WTC11 (cell line): ENCODE results near the gene STARD13. TPM values are rescaled to one million over a fixed set of nuclear protein-coding genes. Genes with fewer than 3 reads are reported as not detected.

Experiments
- ATAC-seq: fragments of 200-7000 bp; cut with Tn5 transposase; 2 replicates; pipeline ENCODE4 v1.10.0; 2021; ENCODE audit warnings: mild to moderate bottlenecking, moderate library complexity
- CTCF ChIA-PET: fragments of 300-600 bp; sonication (Branson Sonifier 250); formaldehyde crosslinking; loops from one replicate; lab custom pipeline; 2021; ENCODE audit warnings: antibody characterized with exemption; lab: Charles Lee
- POLR2A ChIA-PET: fragments of 350-600 bp; sonication (Branson Sonifier 250); formaldehyde crosslinking; loops from one replicate; lab custom pipeline; 2021; ENCODE audit warnings: antibody characterized with exemption; lab: Charles Lee
- DNase-seq: peaks from one replicate; pipeline ENCODE4 v3.0.0; 2021; ENCODE audit warnings: low spot score
- H3K27ac Mint-ChIP-seq: 2 replicates; pipeline ENCODE4 v1.8.0; 2021; ENCODE audit warnings: mixed read lengths
- H3K27me3 Mint-ChIP-seq: 2 replicates; pipeline ENCODE4 v1.8.0; 2021; ENCODE audit warnings: low read depth, mild to moderate bottlenecking, moderate library complexity, mixed read lengths
- H3K36me3 Mint-ChIP-seq: 2 replicates; pipeline ENCODE4 v1.8.0; 2021; ENCODE audit warnings: mixed read lengths
- H3K4me1 Mint-ChIP-seq: 2 replicates; pipeline ENCODE4 v1.8.0; 2022; ENCODE audit warnings: mixed read lengths
- H3K4me3 Mint-ChIP-seq: 2 replicates; pipeline ENCODE4 v1.8.0; 2021; ENCODE audit warnings: mild to moderate bottlenecking, moderate library complexity, mixed read lengths
- H3K9me3 Mint-ChIP-seq: 2 replicates; pipeline ENCODE4 v1.8.0; 2021; ENCODE audit warnings: mixed read lengths
- ELF4 ChIP-seq: sonication (generic); formaldehyde crosslinking; IDR thresholded peaks from 2 replicates; pipeline ENCODE4 v1.8.1; 2022; ENCODE audit warnings: low read depth, mild to moderate bottlenecking, moderate library complexity, missing genetic modification reagents
- ESRRA ChIP-seq: sonication (generic); formaldehyde crosslinking; IDR thresholded peaks from 2 replicates; pipeline ENCODE4 v1.8.1; 2022; ENCODE audit warnings: mild to moderate bottlenecking, missing genetic modification reagents, borderline replicate concordance
- FOXK1 ChIP-seq: sonication (generic); formaldehyde crosslinking; IDR thresholded peaks from 2 replicates; pipeline ENCODE4 v1.8.0; 2022; ENCODE audit warnings: mild to moderate bottlenecking, moderate library complexity, missing genetic modification reagents
- GABPB1 ChIP-seq: sonication (generic); formaldehyde crosslinking; IDR thresholded peaks from 2 replicates; pipeline ENCODE4 v1.8.1; 2023; ENCODE audit warnings: mild to moderate bottlenecking, missing genetic modification reagents
- HMGA2 ChIP-seq: fragments of 250-450 bp; sonication (Bioruptor Pico); IDR thresholded peaks from 2 replicates; pipeline ENCODE4 v1.4.0; 2021; ENCODE audit warnings: mild to moderate bottlenecking, moderate library complexity
- JUN ChIP-seq: sonication (generic); formaldehyde crosslinking; IDR thresholded peaks from 2 replicates; pipeline ENCODE4 v1.8.0; 2023; ENCODE audit warnings: mild to moderate bottlenecking, missing genetic modification reagents
- NR2C2 ChIP-seq: sonication (generic); formaldehyde crosslinking; IDR thresholded peaks from 2 replicates; pipeline ENCODE4 v1.8.0; 2022; ENCODE audit warnings: mild to moderate bottlenecking, missing genetic modification reagents
- NR3C1 ChIP-seq: sonication (generic); formaldehyde crosslinking; conservative IDR thresholded peaks from 2 replicates; pipeline ENCODE4 v1.8.1; 2023; ENCODE audit warnings: low read depth, mild to moderate bottlenecking, missing genetic modification reagents
- OVOL2 ChIP-seq: fragments of 250-450 bp; sonication (Bioruptor Pico); IDR thresholded peaks from 2 replicates; pipeline ENCODE4 v1.9.0; 2021; ENCODE audit warnings: mild to moderate bottlenecking, borderline replicate concordance
- PRRX2 ChIP-seq: fragments of 250-450 bp; sonication (Bioruptor Pico); IDR thresholded peaks from 2 replicates; pipeline ENCODE4 v1.8.0; 2021; ENCODE audit warnings: mild to moderate bottlenecking
- TEAD1 ChIP-seq: sonication (generic); formaldehyde crosslinking; IDR thresholded peaks from 2 replicates; pipeline ENCODE4 v1.8.0; 2022; ENCODE audit warnings: mild to moderate bottlenecking, missing genetic modification reagents
- TP53 ChIP-seq: sonication (generic); formaldehyde crosslinking; IDR thresholded peaks from 2 replicates; pipeline ENCODE4 v1.8.1; 2023; ENCODE audit warnings: mild to moderate bottlenecking, missing genetic modification reagents
- ZNF232 ChIP-seq: sonication (generic); formaldehyde crosslinking; IDR thresholded peaks from 2 replicates; pipeline ENCODE4 v1.8.0; 2022; ENCODE audit warnings: mild to moderate bottlenecking, missing genetic modification reagents
- ZNF396 ChIP-seq: fragments of 250-450 bp; sonication (Bioruptor Pico); IDR thresholded peaks from 2 replicates; pipeline ENCODE4 v1.8.0; 2021; ENCODE audit warnings: mild to moderate bottlenecking, moderate library complexity, borderline replicate concordance
- total RNA-seq: library from RNA; stranded (reverse); gene quantifications from 3 replicates; pipeline ENCODE4 v1.2.3, GENCODE V29; 2021
- TF ChIP-seq, protein P1 (sequence below): sonication (generic); formaldehyde crosslinking; IDR thresholded peaks from 2 replicates; pipeline ENCODE4 v1.8.1; 2022; ENCODE audit warnings: mild to moderate bottlenecking, missing genetic modification reagents, moderate library complexity, borderline replicate concordance
- TF ChIP-seq, protein P2 (sequence below): sonication (generic); formaldehyde crosslinking; IDR thresholded peaks from 2 replicates; pipeline ENCODE4 v1.8.1; 2023; ENCODE audit warnings: mild to moderate bottlenecking, moderate library complexity, missing genetic modification reagents
- TF ChIP-seq, protein P3 (sequence below): sonication (generic); formaldehyde crosslinking; IDR thresholded peaks from 2 replicates; pipeline ENCODE4 v1.8.1; 2022; ENCODE audit warnings: low read depth, mild to moderate bottlenecking, moderate library complexity, missing genetic modification reagents, borderline replicate concordance
- TF ChIP-seq, protein P4 (sequence below): sonication (generic); formaldehyde crosslinking; IDR thresholded peaks from 2 replicates; pipeline ENCODE4 v1.8.0; 2023; ENCODE audit warnings: missing genetic modification reagents
- TF ChIP-seq, protein P5 (sequence below): sonication (generic); formaldehyde crosslinking; IDR thresholded peaks from 2 replicates; pipeline ENCODE4 v1.8.1; 2023; ENCODE audit warnings: mild to moderate bottlenecking, missing genetic modification reagents
- TF ChIP-seq, protein P6 (sequence below): sonication (generic); formaldehyde crosslinking; IDR thresholded peaks from 2 replicates; pipeline ENCODE4 v1.8.1; 2022; ENCODE audit warnings: low read depth, missing genetic modification reagents, borderline replicate concordance
- TF ChIP-seq, protein P7 (sequence below): sonication (generic); formaldehyde crosslinking; IDR thresholded peaks from 2 replicates; pipeline ENCODE4 v1.8.1; 2023; ENCODE audit warnings: mild to moderate bottlenecking, missing genetic modification reagents
- TF ChIP-seq, protein P8 (sequence below): fragments of 250-450 bp; sonication (Bioruptor Pico); IDR thresholded peaks from 2 replicates; pipeline ENCODE4 v2.1.2; 2022; ENCODE audit warnings: mild to moderate bottlenecking, moderate library complexity
- TF ChIP-seq, protein P9 (sequence below): sonication (generic); formaldehyde crosslinking; IDR thresholded peaks from 2 replicates; pipeline ENCODE4 v1.8.0; 2022; ENCODE audit warnings: mild to moderate bottlenecking, missing genetic modification reagents

The STARD13 gene
- total RNA-seq, 1 experiment from 2014 or later, result 4.4 TPM

DNA sequence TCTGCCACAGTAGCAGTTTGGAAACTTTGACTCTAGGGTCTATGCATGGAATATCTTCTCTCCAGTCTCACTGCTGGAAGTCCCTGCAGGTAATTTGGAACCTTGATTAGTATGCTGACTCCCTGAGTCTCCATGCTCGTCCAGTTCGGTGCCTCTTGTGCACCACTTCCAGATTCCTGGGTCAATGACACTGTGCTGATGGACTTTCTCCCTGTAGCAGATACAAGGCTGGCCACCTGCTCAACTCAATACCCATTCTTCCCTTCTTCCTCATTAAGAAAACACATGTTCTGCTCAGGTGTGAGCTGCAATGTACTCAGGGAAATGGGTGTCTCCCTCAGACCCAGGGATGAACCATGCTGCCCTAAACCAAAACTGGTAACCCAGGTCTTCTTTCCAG is 170.3 kb downstream of the STARD13 start (continued):
- TF ChIP-seq, protein P1, sequence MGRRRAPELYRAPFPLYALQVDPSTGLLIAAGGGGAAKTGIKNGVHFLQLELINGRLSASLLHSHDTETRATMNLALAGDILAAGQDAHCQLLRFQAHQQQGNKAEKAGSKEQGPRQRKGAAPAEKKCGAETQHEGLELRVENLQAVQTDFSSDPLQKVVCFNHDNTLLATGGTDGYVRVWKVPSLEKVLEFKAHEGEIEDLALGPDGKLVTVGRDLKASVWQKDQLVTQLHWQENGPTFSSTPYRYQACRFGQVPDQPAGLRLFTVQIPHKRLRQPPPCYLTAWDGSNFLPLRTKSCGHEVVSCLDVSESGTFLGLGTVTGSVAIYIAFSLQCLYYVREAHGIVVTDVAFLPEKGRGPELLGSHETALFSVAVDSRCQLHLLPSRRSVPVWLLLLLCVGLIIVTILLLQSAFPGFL, result no peak
- TF ChIP-seq ELF4 (CRISPR knock-in tag) (no peak), ZNF232 (CRISPR knock-in tag) (no peak), PRRX2 (CRISPR knock-in tag) (no peak), NR2C2 (CRISPR knock-in tag) (no peak), GABPB1 (no peak), NR3C1 (CRISPR knock-in tag) (no peak), JUN (CRISPR knock-in tag) (no peak), ESRRA (no peak), ZNF396 (CRISPR knock-in tag) (no peak), TP53 (CRISPR knock-in tag) (no peak), FOXK1 (no peak)
- TF ChIP-seq, protein P2, sequence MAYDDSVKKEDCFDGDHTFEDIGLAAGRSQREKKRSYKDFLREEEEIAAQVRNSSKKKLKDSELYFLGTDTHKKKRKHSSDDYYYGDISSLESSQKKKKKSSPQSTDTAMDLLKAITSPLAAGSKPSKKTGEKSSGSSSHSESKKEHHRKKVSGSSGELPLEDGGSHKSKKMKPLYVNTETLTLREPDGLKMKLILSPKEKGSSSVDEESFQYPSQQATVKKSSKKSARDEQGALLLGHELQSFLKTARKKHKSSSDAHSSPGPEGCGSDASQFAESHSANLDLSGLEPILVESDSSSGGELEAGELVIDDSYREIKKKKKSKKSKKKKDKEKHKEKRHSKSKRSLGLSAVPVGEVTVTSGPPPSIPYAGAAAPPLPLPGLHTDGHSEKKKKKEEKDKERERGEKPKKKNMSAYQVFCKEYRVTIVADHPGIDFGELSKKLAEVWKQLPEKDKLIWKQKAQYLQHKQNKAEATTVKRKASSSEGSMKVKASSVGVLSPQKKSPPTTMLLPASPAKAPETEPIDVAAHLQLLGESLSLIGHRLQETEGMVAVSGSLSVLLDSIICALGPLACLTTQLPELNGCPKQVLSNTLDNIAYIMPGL (CRISPR knock-in tag), result no peak
- TF ChIP-seq, protein P3, sequence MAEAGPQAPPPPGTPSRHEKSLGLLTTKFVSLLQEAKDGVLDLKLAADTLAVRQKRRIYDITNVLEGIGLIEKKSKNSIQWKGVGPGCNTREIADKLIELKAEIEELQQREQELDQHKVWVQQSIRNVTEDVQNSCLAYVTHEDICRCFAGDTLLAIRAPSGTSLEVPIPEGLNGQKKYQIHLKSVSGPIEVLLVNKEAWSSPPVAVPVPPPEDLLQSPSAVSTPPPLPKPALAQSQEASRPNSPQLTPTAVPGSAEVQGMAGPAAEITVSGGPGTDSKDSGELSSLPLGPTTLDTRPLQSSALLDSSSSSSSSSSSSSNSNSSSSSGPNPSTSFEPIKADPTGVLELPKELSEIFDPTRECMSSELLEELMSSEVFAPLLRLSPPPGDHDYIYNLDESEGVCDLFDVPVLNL, result no peak
- TF ChIP-seq, protein P4, sequence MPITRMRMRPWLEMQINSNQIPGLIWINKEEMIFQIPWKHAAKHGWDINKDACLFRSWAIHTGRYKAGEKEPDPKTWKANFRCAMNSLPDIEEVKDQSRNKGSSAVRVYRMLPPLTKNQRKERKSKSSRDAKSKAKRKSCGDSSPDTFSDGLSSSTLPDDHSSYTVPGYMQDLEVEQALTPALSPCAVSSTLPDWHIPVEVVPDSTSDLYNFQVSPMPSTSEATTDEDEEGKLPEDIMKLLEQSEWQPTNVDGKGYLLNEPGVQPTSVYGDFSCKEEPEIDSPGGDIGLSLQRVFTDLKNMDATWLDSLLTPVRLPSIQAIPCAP (CRISPR knock-in tag), result no peak
- TF ChIP-seq, protein P5, sequence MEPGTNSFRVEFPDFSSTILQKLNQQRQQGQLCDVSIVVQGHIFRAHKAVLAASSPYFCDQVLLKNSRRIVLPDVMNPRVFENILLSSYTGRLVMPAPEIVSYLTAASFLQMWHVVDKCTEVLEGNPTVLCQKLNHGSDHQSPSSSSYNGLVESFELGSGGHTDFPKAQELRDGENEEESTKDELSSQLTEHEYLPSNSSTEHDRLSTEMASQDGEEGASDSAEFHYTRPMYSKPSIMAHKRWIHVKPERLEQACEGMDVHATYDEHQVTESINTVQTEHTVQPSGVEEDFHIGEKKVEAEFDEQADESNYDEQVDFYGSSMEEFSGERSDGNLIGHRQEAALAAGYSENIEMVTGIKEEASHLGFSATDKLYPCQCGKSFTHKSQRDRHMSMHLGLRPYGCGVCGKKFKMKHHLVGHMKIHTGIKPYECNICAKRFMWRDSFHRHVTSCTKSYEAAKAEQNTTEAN, result no peak
- TF ChIP-seq, all 79 proteins: peak for 0

DNA sequence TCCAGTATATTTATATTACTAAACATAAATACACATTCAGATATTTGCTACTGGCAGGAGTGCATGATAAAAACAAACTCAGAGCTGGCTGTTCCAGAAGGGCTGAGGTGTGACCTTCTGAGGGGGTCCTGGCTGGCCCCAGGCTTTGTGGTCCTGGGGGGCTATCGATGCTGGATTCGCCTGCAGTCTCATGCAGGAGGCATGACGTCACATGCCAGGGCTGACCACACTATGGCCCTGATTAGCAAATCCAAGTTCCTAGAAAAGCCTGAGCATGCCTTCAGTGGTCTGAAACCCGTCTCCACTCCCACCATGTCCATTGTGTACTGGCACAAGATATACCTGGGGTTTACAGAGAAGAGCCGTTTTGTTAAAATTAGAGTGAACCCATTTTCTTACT is 171.4 kb downstream of the STARD13 start:
- no peak overlapping the region for H3K27ac Mint-ChIP-seq
- H3K9me3 Mint-ChIP-seq, result no peaks in the 10 kb centered on the region
- no peaks in the 10 kb centered on the region for H3K27me3 Mint-ChIP-seq
- DNase-seq, result no peak
- H3K36me3 Mint-ChIP-seq, result no peaks in the 10 kb centered on the region
- TF ChIP-seq TP53 (CRISPR knock-in tag), result no peak
- TF ChIP-seq, protein P6, sequence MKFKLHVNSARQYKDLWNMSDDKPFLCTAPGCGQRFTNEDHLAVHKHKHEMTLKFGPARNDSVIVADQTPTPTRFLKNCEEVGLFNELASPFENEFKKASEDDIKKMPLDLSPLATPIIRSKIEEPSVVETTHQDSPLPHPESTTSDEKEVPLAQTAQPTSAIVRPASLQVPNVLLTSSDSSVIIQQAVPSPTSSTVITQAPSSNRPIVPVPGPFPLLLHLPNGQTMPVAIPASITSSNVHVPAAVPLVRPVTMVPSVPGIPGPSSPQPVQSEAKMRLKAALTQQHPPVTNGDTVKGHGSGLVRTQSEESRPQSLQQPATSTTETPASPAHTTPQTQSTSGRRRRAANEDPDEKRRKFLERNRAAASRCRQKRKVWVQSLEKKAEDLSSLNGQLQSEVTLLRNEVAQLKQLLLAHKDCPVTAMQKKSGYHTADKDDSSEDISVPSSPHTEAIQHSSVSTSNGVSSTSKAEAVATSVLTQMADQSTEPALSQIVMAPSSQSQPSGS, result no peak
- TF ChIP-seq, protein P7, sequence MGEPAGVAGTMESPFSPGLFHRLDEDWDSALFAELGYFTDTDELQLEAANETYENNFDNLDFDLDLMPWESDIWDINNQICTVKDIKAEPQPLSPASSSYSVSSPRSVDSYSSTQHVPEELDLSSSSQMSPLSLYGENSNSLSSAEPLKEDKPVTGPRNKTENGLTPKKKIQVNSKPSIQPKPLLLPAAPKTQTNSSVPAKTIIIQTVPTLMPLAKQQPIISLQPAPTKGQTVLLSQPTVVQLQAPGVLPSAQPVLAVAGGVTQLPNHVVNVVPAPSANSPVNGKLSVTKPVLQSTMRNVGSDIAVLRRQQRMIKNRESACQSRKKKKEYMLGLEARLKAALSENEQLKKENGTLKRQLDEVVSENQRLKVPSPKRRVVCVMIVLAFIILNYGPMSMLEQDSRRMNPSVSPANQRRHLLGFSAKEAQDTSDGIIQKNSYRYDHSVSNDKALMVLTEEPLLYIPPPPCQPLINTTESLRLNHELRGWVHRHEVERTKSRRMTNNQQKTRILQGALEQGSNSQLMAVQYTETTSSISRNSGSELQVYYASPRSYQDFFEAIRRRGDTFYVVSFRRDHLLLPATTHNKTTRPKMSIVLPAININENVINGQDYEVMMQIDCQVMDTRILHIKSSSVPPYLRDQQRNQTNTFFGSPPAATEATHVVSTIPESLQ, result no peak
- no peak for TF ChIP-seq HMGA2 (CRISPR knock-in tag)
- TF ChIP-seq, protein P8, sequence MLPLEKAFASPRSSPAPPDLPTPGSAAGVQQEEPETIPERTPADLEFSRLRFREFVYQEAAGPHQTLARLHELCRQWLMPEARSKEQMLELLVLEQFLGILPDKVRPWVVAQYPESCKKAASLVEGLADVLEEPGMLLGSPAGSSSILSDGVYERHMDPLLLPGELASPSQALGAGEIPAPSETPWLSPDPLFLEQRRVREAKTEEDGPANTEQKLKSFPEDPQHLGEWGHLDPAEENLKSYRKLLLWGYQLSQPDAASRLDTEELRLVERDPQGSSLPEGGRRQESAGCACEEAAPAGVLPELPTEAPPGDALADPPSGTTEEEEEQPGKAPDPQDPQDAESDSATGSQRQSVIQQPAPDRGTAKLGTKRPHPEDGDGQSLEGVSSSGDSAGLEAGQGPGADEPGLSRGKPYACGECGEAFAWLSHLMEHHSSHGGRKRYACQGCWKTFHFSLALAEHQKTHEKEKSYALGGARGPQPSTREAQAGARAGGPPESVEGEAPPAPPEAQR, result no peak
- TF ChIP-seq TEAD1 (CRISPR knock-in tag), result no peak
- no peak for TF ChIP-seq OVOL2 (CRISPR knock-in tag)
- TF ChIP-seq, protein P9, sequence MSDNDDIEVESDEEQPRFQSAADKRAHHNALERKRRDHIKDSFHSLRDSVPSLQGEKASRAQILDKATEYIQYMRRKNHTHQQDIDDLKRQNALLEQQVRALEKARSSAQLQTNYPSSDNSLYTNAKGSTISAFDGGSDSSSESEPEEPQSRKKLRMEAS (CRISPR knock-in tag), result no peak
- TF ChIP-seq, protein P2 (CRISPR knock-in tag), result no peak
- no peak for ATAC-seq
- ChIA-PET CTCF (no interaction called here), POLR2A (no interaction called here)
- H3K4me1 Mint-ChIP-seq, result peaks cover under 1% of the 10 kb centered on the region; the same call in 1 of the 2 replicates
- H3K4me3 Mint-ChIP-seq, result no peak overlapping the region
